Smooth muscle cell (in vitro differentiated cells): ENCODE data around the gene HSP90AA1. TPM values are rescaled to one million over a fixed set of nuclear protein-coding genes. Genes with fewer than 3 reads are reported as not detected.
"Not testable (repeated sequence)": the region's sequence is repeated elsewhere in the genome, so short reads cannot be mapped to it uniquely, and the experiment has no call there.

Experiments used
- DNase-seq: peaks from one replicate; lab custom pipeline; 2025; ENCODE audit not compliant: unreplicated experiment; lab: John Stamatoyannopoulos, UW
- H2AFZ ChIP-seq: fragments of 200-600 bp; sonication (generic); 2 replicates; pipeline ENCODE4 v1.6.0; 2016; ENCODE audit warnings: antibody characterized with exemption, low read depth, mild to moderate bottlenecking
- H3F3A ChIP-seq: fragments of 200-600 bp; sonication (generic); 2 replicates; pipeline ENCODE4 v1.6.0; 2017; ENCODE audit warnings: antibody characterized with exemption, low read depth
- H3K27ac ChIP-seq: fragments of 200-600 bp; sonication (generic); 2 replicates; pipeline ENCODE4 v1.5.1; 2016; ENCODE audit warnings: low read depth, mild to moderate bottlenecking
- H3K27me3 ChIP-seq: fragments of 200-600 bp; sonication (generic); 2 replicates; pipeline ENCODE4 v1.6.1; 2016; ENCODE audit warnings: low read depth, mild to moderate bottlenecking
- H3K36me3 ChIP-seq: fragments of 200-600 bp; sonication (generic); 2 replicates; pipeline ENCODE4 v1.5.1; 2016; ENCODE audit warnings: low read depth
- H3K4me1 ChIP-seq: fragments of 200-600 bp; sonication (generic); 2 replicates; pipeline ENCODE4 v1.5.1; 2016; ENCODE audit warnings: low read depth
- H3K4me2 ChIP-seq: fragments of 200-600 bp; sonication (generic); 2 replicates; pipeline ENCODE4 v1.6.0; 2016; ENCODE audit warnings: mild to moderate bottlenecking
- H3K4me3 ChIP-seq: fragments of 200-600 bp; sonication (generic); 2 replicates; pipeline ENCODE4 v1.5.1; 2016; ENCODE audit warnings: mild to moderate bottlenecking
- H3K79me2 ChIP-seq: fragments of 200-600 bp; sonication (generic); 2 replicates; pipeline ENCODE4 v1.6.0; 2016; ENCODE audit warnings: low read depth, mild to moderate bottlenecking
- H3K9ac ChIP-seq: fragments of 200-600 bp; sonication (generic); 2 replicates; pipeline ENCODE4 v1.6.0; 2016; ENCODE audit warnings: low read depth
- H3K9me3 ChIP-seq: fragments of 200-600 bp; sonication (generic); replicated peaks from 2 replicates; pipeline ENCODE4 v1.5.1; 2016; ENCODE audit warnings: low read depth
- H4K20me1 ChIP-seq: fragments of 200-600 bp; sonication (generic); 2 replicates; pipeline ENCODE4 v1.6.0; 2016; ENCODE audit warnings: low read depth
- CTCF ChIP-seq: fragments of 200-600 bp; sonication (generic); IDR thresholded peaks from 2 replicates; pipeline ENCODE4 v1.5.1; 2017; ENCODE audit warnings: borderline replicate concordance, mild to moderate bottlenecking, antibody characterized with exemption; ENCODE audit not compliant: insufficient read depth, poor library complexity, severe bottlenecking
- WGBS: methylation state at CpG from one replicate; pipeline ENCODE4 v1.1.7; 2016; ENCODE audit warnings: low lambda C conversion rate; 5-methylcytosine and 5-hydroxymethylcytosine counted together
- polyA plus RNA-seq: library from polyadenylated mRNA; unstranded; fragments of >200 nt; fragmentation: Nextera tagmentation; extraction: Ambion mirVana; gene quantifications from 2 replicates; pipeline ENCODE4 v1.2.1, GENCODE V29; 2016
- total RNA-seq: library from RNA; depleted of rRNA; stranded (reverse); fragments of >200 nt; gene quantifications from 2 replicates; pipeline ENCODE4 v1.2.3, GENCODE V29; 2014

The HSP90AA1 gene
- total and polyA plus RNA-seq, 2 experiments from 2014 or later = 353 to 436 TPM

- Histone ChIP-seq H3K27me3 (no peaks in the 10 kb centered on the region), H3K9ac (no peak overlapping the region), H3K36me3 (peaks cover 1% of the 10 kb centered on the region), H3K4me3 (no peak overlapping the region), H3K9me3 (no peaks in the 10 kb centered on the region), H4K20me1 (no peaks in the 10 kb centered on the region), H3F3A (peaks cover 5% of the 10 kb centered on the region), H3K27ac (no peak overlapping the region), H3K4me2 (no peak overlapping the region), H3K79me2 (no peaks in the 10 kb centered on the region), H3K4me1 (no peaks in the 10 kb centered on the region), H2AFZ (no peak overlapping the region)
- over 99% methylated on average over 4 of the region's 4 CpGs for WGBS
- no peak for DNase-seq
- TF ChIP-seq CTCF = no peak
Observed at GRCh38 chr14:102074415-102074964, 12.4 kb downstream of the HSP90AA1 start.

- Histone ChIP-seq H3K36me3 (no peaks in the 10 kb centered on the region), H3F3A (peaks cover 5% of the 10 kb centered on the region), H3K27ac (peak overlapping the region; percentile 38), H3K9ac (no peak overlapping the region), H3K79me2 (no peaks in the 10 kb centered on the region), H3K4me3 (no peak overlapping the region), H4K20me1 (no peaks in the 10 kb centered on the region), H3K4me1 (no peaks in the 10 kb centered on the region), H3K9me3 (no peaks in the 10 kb centered on the region), H3K4me2 (no peak overlapping the region), H2AFZ (no peak overlapping the region), H3K27me3 (no peaks in the 10 kb centered on the region)
- DNase-seq = no peak
- TF ChIP-seq CTCF = no peak
- 67% methylated on average over 10 of the region's 10 CpGs for WGBS
Observed at GRCh38 chr14:102071283-102071998, 15.4 kb downstream of the HSP90AA1 start.

- TF ChIP-seq CTCF = no peak
Observed at GRCh38 chr14:102066041-102066451, 20.8 kb downstream of the HSP90AA1 start.

GRCh38 chr14:102064590-102064989 is 22.3 kb downstream of the HSP90AA1 start:
- not testable (repeated sequence) for H3K4me3 ChIP-seq, H3K27ac ChIP-seq, H2AFZ ChIP-seq, H3F3A ChIP-seq, H3K4me2 ChIP-seq, H3K36me3 ChIP-seq, H3K9ac ChIP-seq, H4K20me1 ChIP-seq, H3K4me1 ChIP-seq, H3K9me3 ChIP-seq, H3K79me2 ChIP-seq, H3K27me3 ChIP-seq, DNase-seq
- WGBS = 90% methylated on average over 8 of the region's 8 CpGs

More at GRCh38 chr14:102066041-102066451, 20.8 kb downstream of the HSP90AA1 start:
- WGBS = 98% methylated on average over 5 of the region's 12 CpGs
- H3K4me1 ChIP-seq = peaks cover 6% of the 10 kb centered on the region
- no peaks in the 10 kb centered on the region for H3K9me3 ChIP-seq
- no peak for DNase-seq
- H3K4me3 ChIP-seq = no peak overlapping the region
- H3K27me3 ChIP-seq = no peaks in the 10 kb centered on the region
- H3K27ac ChIP-seq = no peak overlapping the region
- no peak overlapping the region for H3K9ac ChIP-seq
- no peaks in the 10 kb centered on the region for H4K20me1 ChIP-seq
- peaks cover under 1% of the 10 kb centered on the region for H3F3A ChIP-seq
- H2AFZ ChIP-seq = no peak overlapping the region
- no peak overlapping the region for H3K4me2 ChIP-seq
- H3K79me2 ChIP-seq = no peaks in the 10 kb centered on the region
- H3K36me3 ChIP-seq = no peaks in the 10 kb centered on the region
